GM10847 (cell line): Measurements from ENCODE around the gene ZP1.

ENCODE experiments used
- POLR2A ChIP-seq: IDR thresholded peaks from 2 replicates; pipeline ENCODE4 v1.6.1; 2011; ENCODE audit not compliant: insufficient read length; ENCODE audit errors: extremely low read depth

The ZP1 gene

DNA sequence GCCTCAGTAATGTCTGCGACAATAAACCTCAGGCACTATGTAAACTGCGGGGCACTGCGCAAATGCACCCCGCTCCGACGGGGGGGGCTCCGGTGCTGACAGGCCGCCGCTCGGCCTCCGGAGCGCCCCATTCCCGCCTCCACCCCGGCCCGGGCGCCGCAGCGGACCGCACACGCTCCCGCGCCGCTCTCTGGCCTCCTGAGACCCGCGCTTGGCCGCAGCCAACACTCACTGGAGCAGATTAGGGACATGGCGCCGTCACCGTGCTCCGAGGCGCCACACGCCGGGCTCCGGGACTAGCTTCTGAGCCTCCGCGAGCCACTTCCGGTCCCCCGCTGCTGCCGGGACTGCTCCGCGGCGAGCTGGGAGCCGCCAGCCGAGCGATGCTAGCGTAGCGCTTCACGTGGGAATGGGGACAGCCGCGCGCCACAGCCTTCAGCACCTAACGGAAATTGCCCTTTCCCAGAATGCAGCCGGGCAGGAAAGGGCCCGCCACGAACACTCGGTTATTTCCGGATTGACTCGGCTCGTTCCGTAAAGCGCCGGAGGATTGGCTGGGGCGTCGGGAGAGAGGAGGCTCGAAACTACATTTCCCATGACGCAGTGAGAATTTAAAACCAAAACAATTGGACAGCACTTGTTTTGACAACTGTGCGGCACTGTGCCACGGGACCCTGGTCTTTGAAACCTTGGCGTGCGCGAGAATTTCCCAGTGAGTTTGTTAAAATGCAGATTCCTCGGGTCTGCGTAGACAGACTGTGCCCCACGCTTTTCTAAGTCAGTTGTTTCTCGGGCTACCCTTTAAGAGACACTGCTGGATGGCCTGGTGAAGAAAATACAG is 39.0 kb downstream of the ZP1 start, which contains the start of gene PRPF19:
Gene PRPF19, minus strand, starts transcription at position 454 of the 841 bp plus-strand sequence. Its CDS starts 203 bp downstream, at position 251.
- TF ChIP-seq POLR2A = peak; percentile 86

DNA sequence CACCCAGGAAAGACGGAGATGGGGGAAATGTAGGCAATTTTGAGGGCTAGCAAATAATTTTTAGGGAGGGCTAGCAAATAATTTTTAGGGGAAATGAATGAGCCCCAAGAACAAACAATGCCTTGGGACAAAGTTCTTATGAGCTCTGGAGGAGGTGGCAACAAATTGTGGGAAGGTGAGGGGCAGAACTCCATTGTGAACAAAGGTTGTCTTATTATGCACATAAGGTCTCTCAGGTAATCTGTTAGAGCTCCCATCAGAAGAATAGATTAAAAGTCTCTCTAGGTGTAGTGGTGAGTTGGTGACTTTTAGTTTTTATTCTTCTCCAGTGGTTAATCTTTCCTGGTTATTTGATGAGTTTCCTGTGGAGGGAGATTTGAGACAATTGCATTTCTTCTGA is 41.5 kb downstream of the ZP1 start:
- TF ChIP-seq POLR2A = no peak

GRCh38 chr11:60910281-60910687 is 42.9 kb downstream of the ZP1 start:
- no peak for TF ChIP-seq POLR2A

GRCh38 chr11:60910711-60911380 is 43.5 kb downstream of the ZP1 start:
- no peak for TF ChIP-seq POLR2A

- no peak for TF ChIP-seq POLR2A
Measured at GRCh38 chr11:60912223-60912850, 45.0 kb downstream of the ZP1 start.

DNA sequence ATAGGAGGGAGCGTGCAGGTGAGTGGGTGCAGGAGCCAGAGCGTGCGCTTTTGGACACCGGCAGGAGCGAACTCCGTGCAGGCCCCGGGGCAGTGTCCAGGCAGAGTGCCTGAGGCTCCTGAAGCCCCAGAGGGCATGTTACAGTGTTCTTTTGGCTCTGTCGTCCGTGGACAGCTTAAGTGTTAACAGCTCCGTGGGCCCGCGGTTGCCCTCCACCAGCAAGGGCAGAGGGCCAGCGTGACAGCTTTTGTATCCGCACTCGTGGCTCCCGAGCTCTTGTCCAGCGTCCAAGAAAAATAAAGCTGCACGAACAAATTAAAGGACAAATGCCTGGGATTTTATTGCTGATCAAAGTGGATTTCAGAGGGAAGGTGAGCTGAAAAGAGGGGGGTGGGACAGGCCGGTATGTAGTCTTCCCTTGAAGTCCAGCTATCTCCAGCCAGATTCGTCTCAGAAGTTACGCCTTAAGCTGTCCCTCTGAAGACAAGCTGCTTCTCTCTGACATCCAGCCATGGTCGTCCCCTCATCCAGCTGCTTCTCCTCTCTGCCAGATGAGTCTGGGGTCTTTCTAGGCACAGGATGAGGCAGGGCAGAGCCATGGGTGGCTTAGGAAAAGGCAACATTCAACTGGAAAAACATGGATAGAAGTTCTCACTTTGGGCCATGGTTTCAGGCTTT is 45.6 kb downstream of the ZP1 start:
- TF ChIP-seq POLR2A = no peak

- TF ChIP-seq POLR2A = peak; percentile 39
Measured at GRCh38 chr11:60913793-60914632, 46.7 kb downstream of the ZP1 start, which contains the start of gene TMEM109. Gene TMEM109, plus strand, starts transcription at chr11:60914158. Its CDS starts 5,536 bp downstream, at chr11:60919694.

DNA sequence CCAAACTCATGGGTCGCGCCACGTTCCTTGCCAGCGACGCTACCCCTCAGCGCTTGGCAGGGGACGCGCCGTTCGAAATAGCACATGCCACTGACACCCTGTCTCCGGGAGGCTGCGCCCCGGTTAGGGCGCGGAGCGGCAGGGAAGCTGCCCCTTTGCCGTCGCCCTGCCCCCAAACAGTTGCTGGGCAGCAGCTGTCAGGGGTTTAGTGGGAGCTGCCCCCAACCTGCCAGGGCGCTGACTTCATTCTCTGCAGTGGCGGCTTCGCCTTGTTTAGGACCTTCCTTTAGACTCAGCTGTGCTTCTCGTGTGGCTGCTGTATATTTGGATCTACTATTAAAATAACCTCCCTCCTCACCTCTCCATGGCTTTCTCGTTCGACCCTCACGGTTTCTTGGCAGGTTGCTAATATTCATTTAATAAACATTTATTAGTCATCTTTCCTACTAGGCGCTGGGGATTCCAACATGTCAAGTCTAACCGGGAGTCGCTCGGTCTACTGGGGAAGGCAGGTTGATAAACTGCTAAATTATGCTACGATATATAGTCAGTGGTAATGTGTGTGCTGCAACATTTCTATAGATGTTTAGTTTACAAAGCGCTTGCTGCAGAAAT is 47.4 kb downstream of the ZP1 start:
- TF ChIP-seq POLR2A = no peak

GRCh38 chr11:60915248-60915914 is 48.0 kb downstream of the ZP1 start:
- peak; percentile 18 for TF ChIP-seq POLR2A

GRCh38 chr11:60916669-60917206 is 49.4 kb downstream of the ZP1 start:
- TF ChIP-seq POLR2A = no peak

- no peak for TF ChIP-seq POLR2A
Measured at GRCh38 chr11:60917267-60917666, 49.9 kb downstream of the ZP1 start.

DNA sequence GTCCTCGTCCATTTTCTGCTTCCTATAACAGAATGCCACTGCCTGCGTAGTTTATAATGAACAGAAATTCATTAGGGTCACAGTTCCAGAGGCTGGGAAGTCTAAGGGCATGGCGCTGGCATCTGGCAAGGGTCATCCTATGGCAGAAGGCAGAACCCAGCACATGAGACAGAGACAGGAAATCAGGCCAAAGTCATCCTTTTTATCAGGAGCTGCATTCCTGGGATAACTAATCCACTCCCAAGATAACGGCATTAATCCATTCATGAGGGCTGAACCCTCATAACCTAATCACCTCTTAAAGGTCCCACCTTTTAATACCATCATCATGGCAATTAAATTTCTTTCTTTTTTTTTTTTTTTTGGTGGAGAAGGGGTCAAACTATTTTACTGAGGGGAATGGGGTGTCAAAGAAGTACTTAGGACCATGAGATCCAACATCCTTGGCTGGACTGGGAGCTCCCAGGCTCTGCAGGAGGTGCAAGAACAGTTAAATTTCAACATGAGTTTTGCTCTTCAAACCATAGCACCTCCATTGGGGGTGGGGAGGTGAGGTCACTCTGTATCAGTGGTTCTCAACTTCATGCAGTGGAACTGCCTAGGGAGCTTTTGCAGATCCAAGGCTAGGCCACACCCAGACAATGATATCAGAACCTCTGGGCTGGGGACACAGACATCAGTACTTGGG is 51.1 kb downstream of the ZP1 start:
- no peak for TF ChIP-seq POLR2A

GRCh38 chr11:60918939-60919265 is 51.6 kb downstream of the ZP1 start:
- TF ChIP-seq POLR2A = no peak
